CD4-positive, alpha-beta T cell treated with Interleukin-4 for 4 hours (primary cell): ENCODE data around the gene FOXR1.
"Not testable (repeated sequence)": the region's sequence is repeated elsewhere in the genome, so short reads cannot be mapped to it uniquely, and the experiment has no call there.

Experiments used
- DNase-seq: peaks from one replicate; pipeline ENCODE4 v3.0.0-alpha.2; 2020

FOXR1 gene

DNA sequence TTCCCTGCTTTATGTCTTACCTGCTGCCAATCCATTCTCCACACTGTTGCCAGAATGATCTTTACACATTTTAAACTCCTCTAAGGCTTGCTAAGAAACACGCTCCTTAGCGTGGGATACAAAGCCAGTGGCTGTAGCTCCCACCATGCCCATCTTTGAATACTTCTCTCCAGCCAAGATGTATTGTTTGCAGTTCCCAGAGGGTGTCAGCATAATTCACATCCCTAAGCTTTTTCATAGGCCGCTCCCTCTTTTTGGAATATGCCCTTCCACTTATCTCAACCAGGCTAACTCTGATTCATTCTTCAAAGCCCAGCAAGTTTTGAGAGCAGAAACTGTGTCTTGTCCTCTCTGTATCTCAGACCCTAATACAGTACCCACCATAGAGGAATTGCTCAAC is 23.6 kb upstream of the FOXR1 start:
- no peak for DNase-seq

DNA sequence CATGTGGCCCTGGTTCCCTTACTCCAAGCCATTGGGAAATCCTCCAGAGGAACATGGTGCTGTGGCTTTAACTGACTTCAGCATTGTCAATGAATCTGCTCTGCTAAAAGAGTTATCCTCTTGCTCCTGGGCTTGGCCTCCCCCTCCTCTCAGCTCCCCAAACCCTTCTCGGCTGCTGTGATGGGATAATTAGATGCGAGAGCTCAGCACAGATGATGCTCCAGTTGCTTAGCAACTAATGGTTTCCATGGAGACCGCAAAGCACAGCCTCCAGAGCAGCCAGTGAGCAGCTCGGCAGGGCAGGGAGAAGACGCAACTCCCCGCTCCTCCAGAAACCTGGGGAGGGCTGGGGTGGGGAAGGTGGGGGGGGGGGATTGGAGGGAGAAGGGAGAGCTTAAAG is 18.3 kb upstream of the FOXR1 start:
- no peak for DNase-seq

DNA sequence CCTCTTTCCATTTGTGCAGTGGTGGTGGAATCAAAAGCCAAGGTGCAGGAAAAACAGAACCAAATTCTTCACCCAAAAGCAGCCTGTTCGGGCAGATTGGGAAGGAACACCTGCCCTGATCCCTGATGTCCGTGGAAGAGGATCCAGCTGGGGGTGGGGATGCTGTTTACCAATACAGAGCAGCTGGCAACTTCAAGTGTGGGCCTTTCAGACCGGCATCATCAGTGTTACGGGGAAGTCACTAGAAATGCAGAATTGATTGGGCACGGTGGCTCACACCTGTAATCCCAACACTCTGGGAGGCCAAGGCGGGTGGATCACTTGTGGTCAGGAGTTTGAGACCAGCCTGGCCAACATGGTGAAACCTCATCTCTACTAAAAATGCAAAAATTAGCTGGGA is 17.6 kb upstream of the FOXR1 start:
- not testable (repeated sequence) for DNase-seq

DNA sequence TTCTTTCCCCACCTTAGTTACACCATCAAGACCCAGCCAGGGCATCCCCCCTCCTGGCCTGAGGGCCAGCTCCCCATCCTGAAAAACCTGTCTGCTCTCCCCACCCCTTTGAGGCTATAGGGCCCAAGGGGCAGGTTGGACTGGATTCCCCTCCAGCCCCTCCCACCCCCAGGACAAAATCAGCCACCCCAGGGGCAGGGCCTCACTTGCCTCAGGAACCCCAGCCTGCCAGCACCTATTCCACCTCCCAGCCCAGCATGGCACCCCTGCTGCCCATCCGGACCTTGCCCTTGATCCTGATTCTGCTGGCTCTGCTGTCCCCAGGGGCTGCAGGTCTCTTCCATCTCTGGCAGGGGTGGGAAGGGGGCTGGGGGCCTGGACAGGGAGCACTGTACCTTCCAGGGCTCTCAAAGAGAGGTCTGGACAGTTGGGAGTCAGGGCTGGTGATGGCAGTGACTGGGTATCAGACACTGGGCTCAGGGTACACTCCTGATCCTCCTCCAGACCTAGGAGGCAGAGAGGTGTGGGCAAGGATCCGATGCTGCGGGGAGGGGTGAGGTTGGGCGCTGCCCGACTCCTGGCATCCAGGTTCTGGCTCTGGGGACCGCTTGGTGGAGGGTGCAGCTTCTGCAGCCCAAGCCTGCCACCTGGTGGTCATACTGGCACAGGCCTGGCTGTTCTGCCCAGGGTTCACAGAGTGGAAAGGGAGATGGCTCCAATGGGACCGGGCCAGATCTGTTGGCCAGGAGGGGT is 15.3 kb upstream of the FOXR1 start, which contains the start of gene UPK2:
UPK2 (plus strand) TSS at position 205 of the 753 bp plus-strand sequence; CDS start at position 258, 53 bp downstream.
- peak; percentile 82 for DNase-seq

DNA sequence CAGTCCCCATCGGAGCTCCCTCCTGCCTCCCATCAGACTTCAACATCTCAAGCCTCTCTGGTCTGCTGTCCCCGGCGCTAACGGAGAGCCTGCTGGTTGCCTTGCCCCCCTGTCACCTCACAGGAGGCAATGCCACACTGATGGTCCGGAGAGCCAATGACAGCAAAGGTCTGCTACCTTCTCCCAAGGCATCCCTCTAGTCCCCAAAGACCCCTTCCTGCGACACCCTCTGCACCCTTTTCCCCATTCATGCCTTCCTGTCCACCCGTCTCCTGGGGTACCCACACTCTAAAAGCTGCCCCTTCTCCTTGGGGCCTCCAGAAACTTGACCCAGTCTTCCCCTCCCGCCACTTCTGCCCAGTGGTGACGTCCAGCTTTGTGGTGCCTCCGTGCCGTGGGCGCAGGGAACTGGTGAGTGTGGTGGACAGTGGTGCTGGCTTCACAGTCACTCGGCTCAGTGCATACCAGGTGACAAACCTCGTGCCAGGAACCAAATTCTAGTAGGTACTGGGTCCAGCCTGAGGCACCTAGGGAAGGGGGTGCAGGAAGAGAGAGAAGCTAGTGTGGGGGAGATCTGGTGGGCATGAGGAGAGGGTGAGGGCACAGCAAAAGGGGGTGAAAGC is 14.6 kb upstream of the FOXR1 start:
- DNase-seq, result no peak

DNA sequence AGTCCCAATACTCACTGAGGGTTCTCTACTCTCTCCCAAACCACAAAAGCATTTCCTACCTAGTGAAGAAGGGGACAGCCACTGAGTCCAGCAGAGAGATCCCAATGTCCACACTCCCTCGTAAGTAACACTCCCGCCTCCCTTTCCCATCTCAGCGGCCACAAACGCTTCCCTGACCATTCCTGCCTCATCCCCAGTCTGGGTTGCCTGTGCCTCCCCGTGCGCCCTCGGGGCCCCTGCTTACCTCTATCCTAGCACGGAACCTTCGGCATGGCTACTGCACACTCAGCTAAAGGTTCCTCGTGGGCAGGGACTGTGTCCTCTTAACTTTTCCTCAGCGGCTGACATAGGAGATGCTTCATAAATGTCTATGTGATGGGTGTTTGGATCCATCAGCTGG is 14.0 kb upstream of the FOXR1 start:
- no peak for DNase-seq

DNA sequence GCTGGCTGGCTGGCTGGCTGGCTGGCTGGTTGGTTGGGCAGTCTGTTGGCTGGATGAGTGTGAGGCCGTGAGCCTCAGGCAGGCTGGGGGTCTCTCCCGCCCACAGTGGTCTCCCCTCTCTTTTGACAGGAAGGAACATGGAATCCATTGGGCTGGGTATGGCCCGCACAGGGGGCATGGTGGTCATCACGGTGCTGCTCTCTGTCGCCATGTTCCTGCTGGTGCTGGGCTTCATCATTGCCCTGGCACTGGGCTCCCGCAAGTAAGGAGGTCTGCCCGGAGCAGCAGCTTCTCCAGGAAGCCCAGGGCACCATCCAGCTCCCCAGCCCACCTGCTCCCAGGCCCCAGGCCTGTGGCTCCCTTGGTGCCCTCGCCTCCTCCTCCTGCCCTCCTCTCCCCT is 13.6 kb upstream of the FOXR1 start:
- no peak for DNase-seq

DNA sequence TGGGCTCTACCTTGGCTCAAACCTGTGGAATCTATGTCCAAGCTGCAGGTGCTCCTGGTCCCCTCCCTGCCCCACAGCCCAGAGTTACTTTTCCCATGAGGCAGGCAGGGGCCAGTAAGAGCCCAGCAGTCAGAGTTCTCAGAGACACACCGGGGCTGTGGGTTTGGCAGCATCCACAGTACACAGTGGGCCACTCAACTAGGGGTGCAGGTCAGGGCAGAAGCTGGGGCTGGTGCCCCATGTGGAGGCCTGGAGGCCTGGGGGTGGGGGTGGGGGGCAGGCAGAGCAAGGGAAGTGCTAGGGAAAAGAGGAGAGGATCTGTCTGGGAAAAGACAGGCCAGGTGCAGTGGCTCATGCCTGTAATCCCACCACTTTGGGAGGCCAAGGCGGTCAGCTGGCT is 13.0 kb upstream of the FOXR1 start:
- DNase-seq, result no peak

DNA sequence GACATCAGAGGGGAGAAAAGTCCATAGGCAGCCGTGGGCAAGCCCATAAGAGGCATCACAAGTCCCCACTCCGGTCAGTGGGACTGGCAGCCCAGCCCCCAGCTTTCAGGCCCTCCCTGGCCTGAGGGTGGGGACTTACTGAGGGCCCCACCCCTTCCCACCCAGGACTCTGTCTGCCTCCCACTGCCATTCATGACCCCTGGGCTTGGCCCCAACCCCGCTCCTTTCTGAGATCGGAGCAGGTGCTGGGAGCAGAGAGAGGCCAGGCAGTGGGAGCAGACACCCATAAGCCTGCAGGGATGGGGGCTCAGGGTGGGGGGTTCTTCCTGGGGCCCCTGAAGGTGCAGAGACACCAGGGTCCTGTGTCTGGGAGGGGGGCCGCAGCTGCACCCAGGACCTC is 10.4 kb upstream of the FOXR1 start:
- no peak for DNase-seq

DNA sequence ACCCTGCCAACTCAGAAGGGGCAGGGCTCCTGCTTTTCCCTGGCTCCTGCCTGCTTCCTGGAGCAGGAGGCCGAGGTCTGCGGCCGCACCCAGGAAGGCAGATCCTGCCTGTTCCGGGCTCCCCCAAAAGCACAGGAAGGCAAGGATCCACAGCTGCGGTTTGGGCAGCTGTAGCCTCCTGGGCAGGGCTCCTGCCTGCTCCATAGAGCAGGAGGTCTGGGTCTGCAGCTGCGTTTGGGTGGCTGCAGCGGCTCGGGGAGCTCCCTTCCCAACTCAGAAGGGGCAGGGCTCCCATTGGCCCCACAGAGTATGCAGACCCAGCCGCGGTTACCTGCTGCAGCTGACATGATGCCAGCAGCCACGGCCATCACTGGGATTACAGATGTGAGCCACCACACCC is 10.0 kb upstream of the FOXR1 start:
- DNase-seq, result no peak

DNA sequence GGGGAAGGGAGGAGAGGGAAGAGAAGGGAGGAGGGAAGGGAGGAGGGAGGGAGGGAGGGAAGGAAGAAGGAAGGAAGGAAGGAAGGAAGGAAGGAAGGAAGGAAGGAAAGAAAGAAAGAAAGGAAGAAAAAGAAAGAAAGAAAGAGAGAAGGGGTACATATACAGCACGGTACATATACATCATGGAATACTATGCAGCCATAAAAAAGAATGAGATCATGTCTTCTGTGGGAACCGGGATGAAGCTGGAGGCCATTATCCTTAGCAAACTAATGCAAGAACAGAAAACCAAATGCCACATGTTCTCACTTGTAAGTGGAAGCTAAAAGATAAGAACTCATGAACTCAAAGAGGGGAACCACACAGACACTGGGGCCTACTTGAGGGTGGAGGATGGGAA is 2.1 kb upstream of the FOXR1 start:
- not testable (repeated sequence) for DNase-seq

DNA sequence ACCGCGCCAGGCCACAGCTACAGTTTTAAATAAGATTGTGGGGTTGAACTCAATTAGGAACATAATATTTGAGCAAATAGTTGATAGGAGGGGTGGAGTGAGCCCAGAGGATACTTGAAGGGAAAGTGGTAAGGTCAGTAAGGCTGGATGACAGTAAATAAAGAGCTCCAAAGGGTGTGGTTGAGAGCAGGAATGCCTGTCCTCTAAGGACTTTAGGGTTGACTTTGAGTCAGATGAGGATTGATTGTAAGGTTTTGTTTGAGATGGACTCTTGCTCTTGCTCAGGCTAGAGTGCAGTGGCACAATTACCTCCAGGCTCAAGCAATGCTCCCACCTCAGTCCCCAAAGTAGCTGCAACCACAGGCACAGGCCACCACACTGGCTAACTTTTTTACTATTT is 2.4 kb downstream of the FOXR1 start:
- DNase-seq, result no peak

DNA sequence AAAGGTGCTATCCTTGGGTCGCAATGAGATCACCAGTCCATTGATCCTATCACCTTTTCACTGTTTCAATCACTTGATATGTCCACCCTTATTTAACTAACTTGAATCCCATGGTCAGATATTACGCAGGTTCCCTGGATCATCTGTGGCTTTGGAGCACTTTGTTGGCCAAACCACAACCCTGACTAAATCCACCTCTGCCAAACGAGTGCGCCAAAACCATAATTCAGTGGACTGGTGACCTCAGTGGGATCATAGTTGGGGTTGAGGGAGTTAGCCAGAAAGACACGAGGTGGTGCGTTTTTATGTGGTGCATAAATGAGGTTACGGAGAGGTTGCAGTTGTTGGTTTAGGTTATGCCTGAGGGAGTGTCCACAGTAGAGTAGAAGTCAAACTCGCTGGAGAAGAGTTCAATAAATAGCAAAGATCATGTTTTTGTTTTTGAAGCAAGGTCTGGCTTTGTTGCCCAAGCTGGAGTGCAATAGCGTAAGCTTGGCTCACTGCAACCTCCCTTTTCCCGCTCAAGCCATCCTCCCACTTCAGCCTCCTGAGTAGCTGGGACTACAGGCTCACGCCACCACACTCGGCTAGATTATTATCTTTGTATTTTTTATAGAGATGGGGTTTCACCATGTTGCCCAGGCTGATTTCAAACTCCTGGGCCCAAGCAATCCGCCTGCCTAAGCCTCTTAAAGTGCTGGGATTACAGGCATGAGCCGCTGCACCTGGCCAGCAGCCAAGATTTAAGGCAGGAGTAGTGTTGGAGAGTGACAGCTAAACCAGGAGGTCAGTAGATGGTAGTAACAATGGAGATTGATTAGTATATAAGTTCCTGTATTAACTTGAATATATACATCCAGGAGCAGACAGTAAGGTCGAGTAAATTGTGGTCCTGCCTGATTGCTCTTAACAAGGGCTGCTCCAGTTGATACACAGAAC is 4.5 kb downstream of the FOXR1 start:
- DNase-seq, result no peak

DNA sequence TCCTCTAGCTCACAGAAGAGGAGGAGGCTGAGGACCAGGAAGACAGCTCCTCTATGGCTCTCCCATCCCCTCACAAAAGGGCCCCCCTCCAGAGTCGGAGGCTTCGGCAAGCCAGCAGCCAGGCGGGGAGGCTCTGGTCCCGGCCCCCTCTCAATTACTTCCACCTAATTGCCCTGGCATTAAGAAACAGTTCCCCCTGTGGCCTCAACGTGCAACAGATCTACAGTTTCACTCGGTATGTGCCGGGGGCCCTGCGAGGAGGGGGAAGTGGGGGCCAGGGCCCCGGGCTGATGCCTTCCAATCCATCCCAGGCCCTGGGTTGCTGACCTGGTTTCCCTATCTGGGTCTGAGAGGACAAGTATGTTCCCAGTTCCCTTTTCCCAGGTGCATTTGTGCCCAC is 7.9 kb downstream of the FOXR1 start:
- no peak for DNase-seq

DNA sequence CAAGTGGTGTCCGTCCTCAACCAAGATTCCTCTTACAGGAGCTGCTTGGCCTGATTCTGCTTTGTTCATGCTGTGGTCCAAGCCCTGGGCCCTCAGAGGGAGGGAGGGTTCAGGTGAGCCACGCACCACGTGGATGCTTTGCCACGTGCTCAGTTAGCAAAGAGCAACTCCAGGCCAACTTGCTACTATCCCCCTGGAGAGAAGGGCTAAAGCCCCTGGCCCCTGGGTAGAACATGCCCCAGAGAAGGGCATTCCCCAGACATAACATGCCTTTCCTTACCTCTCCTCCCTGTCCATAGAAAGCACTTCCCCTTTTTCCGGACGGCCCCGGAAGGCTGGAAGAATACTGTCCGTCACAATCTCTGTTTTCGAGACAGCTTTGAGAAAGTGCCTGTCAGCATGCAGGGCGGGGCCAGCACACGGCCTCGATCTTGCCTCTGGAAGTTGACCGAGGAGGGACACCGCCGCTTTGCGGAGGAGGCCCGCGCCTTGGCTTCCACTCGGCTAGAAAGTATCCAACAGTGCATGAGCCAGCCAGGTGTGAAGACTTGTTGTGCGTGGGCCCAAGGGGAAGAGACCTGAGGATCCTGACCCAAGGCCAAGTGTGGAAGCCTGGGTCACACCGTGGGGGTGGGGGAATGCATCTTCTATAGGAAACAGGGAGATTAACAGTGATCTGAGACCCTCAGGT is 8.8 kb downstream of the FOXR1 start:
- DNase-seq, result no peak

DNA sequence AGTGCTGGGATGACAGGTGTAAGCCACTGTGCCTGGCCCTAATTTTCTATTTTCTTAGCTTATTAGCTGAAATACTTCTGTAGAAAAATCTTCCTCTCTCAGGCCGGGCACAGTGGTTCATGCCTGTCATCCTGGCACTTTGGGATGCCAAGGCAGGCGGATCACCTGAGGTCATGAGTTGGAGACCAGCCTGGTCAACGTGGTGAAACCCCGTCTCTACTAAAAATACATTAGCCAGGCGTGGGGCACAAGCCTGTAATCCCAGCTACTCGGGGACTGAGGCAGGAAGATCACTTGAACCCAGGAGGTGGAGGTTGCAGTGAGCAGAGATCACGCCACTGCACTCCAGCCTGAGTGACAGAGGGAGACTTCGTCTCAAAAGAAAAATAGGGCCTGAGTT is 12.8 kb downstream of the FOXR1 start:
- not testable (repeated sequence) for DNase-seq

DNA sequence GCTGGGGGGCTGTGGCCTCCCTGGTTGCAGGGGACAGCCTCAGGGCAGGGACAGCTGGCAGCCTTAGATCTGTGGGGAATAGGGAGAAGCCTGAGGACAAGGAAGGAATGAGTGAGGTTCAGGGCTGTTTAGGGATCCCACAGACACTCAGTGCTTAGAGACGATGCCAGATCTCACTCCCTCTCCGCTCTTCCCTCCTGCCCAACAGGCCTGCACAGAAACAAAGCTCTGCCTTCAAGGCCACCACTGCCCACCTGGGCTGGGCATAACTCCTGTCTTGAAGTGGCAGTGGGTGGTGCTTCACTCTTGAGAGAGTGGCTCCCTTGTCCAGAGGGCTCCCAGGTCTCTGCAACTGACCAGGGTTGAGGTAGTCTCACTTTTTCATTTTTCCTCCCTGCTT is 13.3 kb downstream of the FOXR1 start:
- DNase-seq, result no peak

DNA sequence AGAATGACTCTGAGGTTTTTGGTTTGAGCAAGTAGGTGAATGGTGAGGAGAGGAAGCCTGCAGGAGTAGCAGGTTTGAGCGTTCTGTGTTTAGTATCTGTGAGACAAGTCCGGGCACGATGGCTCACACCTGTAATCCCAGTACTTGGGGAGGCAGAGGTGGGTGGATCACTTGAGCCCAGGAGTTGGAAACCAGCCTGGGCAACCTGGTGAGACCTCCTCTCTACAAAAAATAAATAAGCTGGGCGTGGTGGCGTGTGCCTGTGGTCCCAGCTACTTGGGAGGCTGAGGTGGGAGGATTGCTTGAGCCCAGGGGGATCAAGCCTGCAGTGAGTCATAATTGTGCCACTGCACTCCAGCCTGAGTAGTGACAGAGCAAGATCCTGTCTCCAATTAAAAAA is 16.7 kb downstream of the FOXR1 start:
- DNase-seq, result no peak

DNA sequence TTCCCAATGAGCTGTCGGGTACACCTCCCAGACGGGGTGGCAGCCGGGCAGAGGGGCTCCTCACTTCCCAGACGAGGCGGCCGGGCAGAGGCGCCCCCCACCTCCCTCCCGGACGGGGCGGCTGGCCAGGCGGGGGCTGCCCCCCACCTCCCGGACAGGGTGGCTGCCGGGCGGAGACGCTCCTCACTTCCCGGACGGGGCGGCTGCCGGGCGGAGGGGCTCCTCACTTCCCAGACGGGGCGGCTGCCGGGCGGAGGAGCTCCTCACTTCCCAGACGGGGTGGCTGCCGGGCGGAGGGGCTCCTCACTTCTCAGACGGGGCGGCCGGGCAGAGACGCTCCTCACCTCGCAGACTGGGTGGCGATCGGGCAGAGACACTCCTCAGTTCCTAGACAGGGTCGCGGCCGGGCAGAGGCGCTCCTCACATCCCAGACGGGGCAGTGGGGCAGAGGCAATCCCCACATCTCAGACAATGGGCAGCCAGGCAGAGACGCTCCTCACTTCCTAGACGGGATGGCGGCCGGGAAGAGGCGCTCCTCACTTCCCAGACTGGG is 20.0 kb downstream of the FOXR1 start:
- DNase-seq, result not testable (repeated sequence)

DNA sequence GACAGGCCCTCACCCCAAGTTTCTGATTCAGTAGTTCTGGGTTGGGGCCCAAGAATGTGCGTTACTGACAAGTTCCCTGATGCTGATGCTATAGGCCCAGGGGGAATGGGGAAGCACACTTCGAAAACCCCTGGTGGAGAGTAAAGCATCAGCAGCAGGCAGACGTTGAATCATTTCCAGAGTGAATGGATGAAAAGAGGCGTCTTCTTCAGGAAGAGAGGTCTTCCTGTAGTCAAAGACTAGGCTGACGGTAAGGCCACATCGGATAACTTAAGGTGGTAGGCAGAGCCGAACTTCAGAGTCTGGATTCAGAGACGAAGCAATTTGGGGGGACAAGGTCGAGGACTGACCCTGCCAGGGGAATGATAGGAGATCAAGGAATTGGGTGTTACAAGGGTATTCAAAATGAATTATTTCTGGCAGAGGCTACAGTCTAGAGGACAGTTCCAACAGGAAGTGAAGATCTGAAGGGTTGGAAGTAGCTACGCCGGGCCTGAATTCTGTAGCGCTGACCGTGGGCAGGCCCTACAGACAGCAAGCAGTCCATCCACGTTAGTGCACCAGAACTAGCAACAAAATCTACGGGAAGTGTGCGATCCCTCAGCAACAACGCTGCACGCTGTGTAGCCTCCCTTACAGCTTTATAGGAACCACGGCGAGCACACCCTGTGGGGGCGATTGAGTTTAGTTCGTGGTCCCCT is 25.5 kb downstream of the FOXR1 start:
- peak; percentile 42 for DNase-seq

DNA sequence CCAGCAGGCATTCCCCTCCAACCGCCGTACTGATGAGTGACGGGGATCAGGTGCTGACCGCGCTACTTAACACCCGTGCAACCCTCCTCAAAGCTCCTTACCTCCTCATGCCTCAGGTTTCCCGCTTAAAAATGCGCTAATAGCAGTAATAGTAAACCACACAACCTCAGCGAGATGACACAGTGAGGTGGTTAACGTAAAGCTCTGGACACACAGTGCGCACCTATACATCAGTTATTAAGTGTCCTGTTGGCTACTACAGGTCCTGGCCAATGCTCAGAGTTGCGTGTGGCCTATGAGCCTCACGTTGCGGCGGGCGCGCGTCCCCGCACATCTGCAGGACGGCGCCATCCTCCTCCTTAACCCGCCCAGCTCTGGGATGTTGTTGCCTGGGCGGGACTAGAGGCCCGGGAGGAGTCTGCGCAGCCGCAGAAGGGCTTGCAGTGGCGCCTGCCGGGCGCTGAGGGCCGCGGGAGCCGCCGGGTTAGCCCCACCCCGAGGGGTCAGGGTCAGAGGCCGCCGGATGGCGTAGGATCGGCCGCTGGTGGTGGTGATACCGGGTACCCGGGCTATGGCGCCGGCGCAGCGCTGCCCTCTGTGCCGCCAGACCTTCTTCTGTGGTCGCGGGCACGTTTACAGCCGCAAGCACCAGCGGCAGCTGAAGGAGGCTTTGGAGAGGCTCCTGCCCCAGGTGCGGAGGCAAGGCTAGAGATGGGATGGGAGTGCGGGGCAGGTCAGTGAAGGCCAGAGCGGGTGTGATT is 26.2 kb downstream of the FOXR1 start, which contains the start of gene CENATAC:
CENATAC (plus strand) TSS at position 512 of the 761 bp plus-strand sequence; CDS start at position 572, 60 bp downstream.
- peak; percentile 94 for DNase-seq
